Measurements from ENCODE around the gene TSSC4.

GRCh38 chr11:2382129-2382517 lies 18.4 kb upstream of the TSSC4 start:
- TF ChIP-seq POLR2AphosphoS5 (IDR thresholded peaks at IDR 0.05; ENCODE audit: low read depth, low read length): no peak
- no peak for TF ChIP-seq TAF1 (IDR thresholded peaks at IDR 0.05; ENCODE audit: borderline replicate concordance, insufficient read depth, low read length)
- TF ChIP-seq REST (IDR thresholded peaks at IDR 0.05; ENCODE audit: insufficient read depth in 1 of 2, low read depth in 2 of 2, low read length in 2 of 2): no peak
- TF ChIP-seq SIN3A (IDR thresholded peaks at IDR 0.05; ENCODE audit: borderline replicate concordance, insufficient read depth, low read length): no peak
